ENCODE measurements around the gene RAD23B. TPM values are rescaled to one million over a fixed set of nuclear protein-coding genes. Genes with fewer than 3 reads are reported as not detected.

Gene RAD23B
- total and polyA plus RNA-seq, 2 of the 13 experiments (the other 11 are each of a cell fraction or from before 2014, with no cell fraction given) = 133 to 156 TPM

GRCh38 chr9:107269681-107270080, 13.4 kb upstream of the RAD23B start (continued):
- TF ChIP-seq KMT2B (CRISPR knock-in tag; IDR thresholded peaks at IDR 0.05) = no peak
- TF ChIP-seq ZNF569 (CRISPR knock-in tag; IDR thresholded peaks at IDR 0.05; ENCODE audit: borderline replicate concordance) = no peak
- no peak for TF ChIP-seq ZNF484 (CRISPR knock-in tag; IDR thresholded peaks at IDR 0.05; ENCODE audit: borderline replicate concordance, low read depth)
- no peak for TF ChIP-seq PRPF4 (IDR thresholded peaks at IDR 0.05; ENCODE audit: low read depth, low read length, poor library complexity, severe bottlenecking)
- no peak for TF ChIP-seq ZNF30 (CRISPR knock-in tag; IDR thresholded peaks at IDR 0.05)
- TF ChIP-seq BATF2 (CRISPR knock-in tag; IDR thresholded peaks at IDR 0.05) = no peak
- no peak for TF ChIP-seq ZNF790 (CRISPR knock-in tag; IDR thresholded peaks at IDR 0.05; ENCODE audit: borderline replicate concordance)
- TF ChIP-seq HNRNPK (IDR thresholded peaks at IDR 0.05; ENCODE audit: low read depth, low read length, poor library complexity, severe bottlenecking) = no peak
- TF ChIP-seq ZSCAN5A (CRISPR knock-in tag; IDR thresholded peaks at IDR 0.05; ENCODE audit: borderline replicate concordance) = no peak
- TF ChIP-seq SRSF4 (IDR thresholded peaks at IDR 0.05; ENCODE audit: low read depth, low read length, poor library complexity, severe bottlenecking) = no peak
- no peak for TF ChIP-seq ZNF281 (CRISPR knock-in tag; IDR thresholded peaks at IDR 0.05; ENCODE audit: borderline replicate concordance)
- no peak for TF ChIP-seq PTBP1 (IDR thresholded peaks at IDR 0.05; ENCODE audit: low read depth, low read length, poor library complexity, severe bottlenecking)
- TF ChIP-seq ZBTB25 (CRISPR knock-in tag; IDR thresholded peaks at IDR 0.05) = no peak; the same call in 1 of the 2 replicates
- TF ChIP-seq HNRNPUL1 (IDR thresholded peaks at IDR 0.05; ENCODE audit: low read depth, low read length) = no peak
- no peak for TF ChIP-seq ZNF468 (CRISPR knock-in tag; IDR thresholded peaks at IDR 0.05)
- no peak for TF ChIP-seq ZNF841 (CRISPR knock-in tag; IDR thresholded peaks at IDR 0.05; ENCODE audit: borderline replicate concordance)
- no peak for TF ChIP-seq TGIF2 (CRISPR knock-in tag; IDR thresholded peaks at IDR 0.05)
- TF ChIP-seq YEATS2 (CRISPR knock-in tag; IDR thresholded peaks at IDR 0.05; ENCODE audit: borderline replicate concordance) = no peak
- TF ChIP-seq ZNF441 (CRISPR knock-in tag; IDR thresholded peaks at IDR 0.05; ENCODE audit: borderline replicate concordance) = no peak
- TF ChIP-seq MIER3 (CRISPR knock-in tag; IDR thresholded peaks at IDR 0.05; ENCODE audit: borderline replicate concordance) = peak; percentile 41; the same call in 1 of the 2 replicates
- TF ChIP-seq ZBTB42 (CRISPR knock-in tag; IDR thresholded peaks at IDR 0.05) = no peak
- TF ChIP-seq ZNF33B (CRISPR knock-in tag; IDR thresholded peaks at IDR 0.05) = no peak
- peak; percentile 30; the same call in 1 of the 2 replicates for TF ChIP-seq ELF3 (CRISPR knock-in tag; IDR thresholded peaks at IDR 0.05)
- peak; percentile 81 for TF ChIP-seq SMAD3 (CRISPR knock-in tag; IDR thresholded peaks at IDR 0.05)
- TF ChIP-seq ZFP36 (IDR thresholded peaks at IDR 0.05; ENCODE audit: borderline replicate concordance, low read depth, low read length, partially characterized antibody) = no peak
- no peak for TF ChIP-seq SP140L (CRISPR knock-in tag; IDR thresholded peaks at IDR 0.05; ENCODE audit: borderline replicate concordance)

Data from HepG2 (cell line).